SJSA1 (cell line): ENCODE measurements around the gene VIL1. TPM values are rescaled to one million over a fixed set of nuclear protein-coding genes. Genes with fewer than 3 reads are reported as not detected.
A peak's percentile ranks its signal among the peaks of the same experiment; 100 is the strongest.

Experiments used
- DNase-seq, 2 experiments: peaks; one replicate each; pipeline ENCODE4 v3.0.0-alpha.2; 2015 to 2020; ENCODE audit warnings: low spot score in 2 of 2, low read depth in 1 of 2
- H3K27ac ChIP-seq: fragments of 250-450 bp; sonication (Bioruptor Pico); 2 replicates; pipeline ENCODE4 v1.5.1; 2020; ENCODE audit warnings: mild to moderate bottlenecking, moderate library complexity
- H3K27me3 ChIP-seq: fragments of 250-450 bp; sonication (Bioruptor Pico); replicated peaks from 2 replicates; pipeline ENCODE4 v1.5.1; 2020; ENCODE audit warnings: mild to moderate bottlenecking, moderate library complexity
- H3K36me3 ChIP-seq: fragments of 250-450 bp; sonication (Bioruptor Pico); 2 replicates; pipeline ENCODE4 v1.5.1; 2020; ENCODE audit warnings: mild to moderate bottlenecking
- H3K4me1 ChIP-seq: fragments of 250-450 bp; sonication (Bioruptor Pico); replicated peaks from 2 replicates; pipeline ENCODE4 v1.6.1; 2021; ENCODE audit warnings: mild to moderate bottlenecking
- H3K4me3 ChIP-seq: fragments of 250-450 bp; sonication (Bioruptor Pico); 2 replicates; pipeline ENCODE4 v1.5.1; 2020; ENCODE audit warnings: mild to moderate bottlenecking
- H3K9me3 ChIP-seq: fragments of 250-450 bp; sonication (Bioruptor Pico); replicated peaks from 2 replicates; pipeline ENCODE4 v1.5.1; 2020; ENCODE audit warnings: mild to moderate bottlenecking
- total RNA-seq: library from RNA; depleted of rRNA; stranded (reverse); fragments of >200 nt; shearing (Covaris generic); gene quantifications from 2 replicates; pipeline ENCODE4 v1.2.3, GENCODE V29; 2014; rRNA removed

The VIL1 gene
- total RNA-seq, 1 experiment from 2014 or later, result not detected

- Histone ChIP-seq H3K9me3 (no peaks in the 10 kb centered on the region), H3K27me3 (no peaks in the 10 kb centered on the region), H3K4me3 (no peak overlapping the region), H3K27ac (no peak overlapping the region), H3K4me1 (no peaks in the 10 kb centered on the region; the same call in 1 of the 2 replicates), H3K36me3 (peaks cover 37% of the 10 kb centered on the region)
- DNase-seq, result no peak
Measured at GRCh38 chr2:218500501-218501060, 81.7 kb downstream of the VIL1 start.

GRCh38 chr2:218501665-218502064 lies 82.7 kb downstream of the VIL1 start:
- Histone ChIP-seq H3K4me3 (no peak overlapping the region), H3K4me1 (no peaks in the 10 kb centered on the region; the same call in 1 of the 2 replicates), H3K9me3 (no peaks in the 10 kb centered on the region), H3K36me3 (peaks cover 34% of the 10 kb centered on the region), H3K27me3 (no peaks in the 10 kb centered on the region), H3K27ac (no peak overlapping the region)
- peak in 1 of 2 experiments; percentile 21 for DNase-seq

Other genes with a start within 250 kb of the VIL1 start
- gene ARPC2, start 201.9 kb upstream of the VIL1 start, total RNA-seq, result 490 and 702 TPM in 2 replicates
- gene GPBAR1, start 158.1 kb upstream of the VIL1 start, total RNA-seq, result 0.89 TPM in 1 of 2 replicates, not detected in the other
- gene AAMP, start 149.0 kb upstream of the VIL1 start, total RNA-seq, result 184 and 231 TPM in 2 replicates
- gene PNKD, start 148.6 kb upstream of the VIL1 start, total RNA-seq, result 57.7 and 63.2 TPM in 2 replicates
- gene TMBIM1, start 126.6 kb upstream of the VIL1 start, total RNA-seq, result 76.0 and 86.5 TPM in 2 replicates
- not detected in 2 replicates for gene CATIP, start 62.3 kb upstream of the VIL1 start, total RNA-seq
- gene SLC11A1, start 36.9 kb upstream of the VIL1 start, total RNA-seq, result 0.05 TPM in 1 of 2 replicates, not detected in the other
- gene CTDSP1, start 19.3 kb upstream of the VIL1 start, total RNA-seq, result 45.7 and 46.0 TPM in 2 replicates
- gene USP37, start 149.2 kb downstream of the VIL1 start, total RNA-seq, result 16.2 and 19.2 TPM in 2 replicates
- 84.6 and 98.9 TPM in 2 replicates for gene CNOT9, start 149.7 kb downstream of the VIL1 start, total RNA-seq
- not detected in 2 replicates for gene PLCD4, start 188.8 kb downstream of the VIL1 start, total RNA-seq
- gene ZNF142, start 240.5 kb downstream of the VIL1 start, total RNA-seq, result 6.9 and 7.2 TPM in 2 replicates
- gene BCS1L, start 240.6 kb downstream of the VIL1 start, total RNA-seq, result 35.8 and 45.0 TPM in 2 replicates